ENCODE results near the gene PIMREG. TPM values are rescaled to one million over a fixed set of nuclear protein-coding genes. Genes with fewer than 3 reads are reported as not detected.
A peak's percentile ranks its signal among the peaks of the same experiment; 100 is the strongest.

The PIMREG gene
- 10 to 100 TPM; 19.5 to 29.9 (median 29.4) TPM for polyA plus RNA-seq (ENCODE audit: insufficient read length in 3 of 3)
- long read RNA-seq, donor 1, transcript PIMREG-205 (6 exons, 1,948 nt) = major isoform, 6 of 6 reads
- long read RNA-seq, donor 1, partial matches to known transcripts = 0 of 6 reads
- long read RNA-seq, donor 1, other reads (novel, unspliced or antisense) = 0 of 6 reads
- long read RNA-seq, donor 2, partial matches to known transcripts = 0 of 3 reads
- long read RNA-seq, donor 2, other reads (novel, unspliced or antisense) = 0 of 3 reads
- long read RNA-seq, donor 3, transcript PIMREG-205 (6 exons, 1,948 nt) = major isoform, 12 of 17 reads
- long read RNA-seq, donor 3, partial matches to known transcripts = 5 of 17 reads
- long read RNA-seq, donor 3, other reads (novel, unspliced or antisense) = 0 of 17 reads
- long read RNA-seq, donor 4, transcript PIMREG-205 (6 exons, 1,948 nt) = major isoform, 5 of 5 reads
- long read RNA-seq, donor 4, partial matches to known transcripts = 0 of 5 reads
- long read RNA-seq, donor 4, other reads (novel, unspliced or antisense) = 0 of 5 reads
- long read RNA-seq, donor 5 = 0 reads
- long read RNA-seq, donor 6, transcript PIMREG-205 (6 exons, 1,948 nt) = major isoform, 10 of 10 reads
- long read RNA-seq, donor 6, partial matches to known transcripts = 0 of 10 reads
- long read RNA-seq, donor 6, other reads (novel, unspliced or antisense) = 0 of 10 reads
- long read RNA-seq, donor 7, transcript PIMREG-205 (6 exons, 1,948 nt) = major isoform, 6 of 7 reads
- long read RNA-seq, donor 7, partial matches to known transcripts = 0 of 7 reads
- long read RNA-seq, donor 7, other reads (novel, unspliced or antisense) = 0 of 7 reads
- long read RNA-seq, donor 8 = 0 reads
- long read RNA-seq, donor 9, transcript PIMREG-205 (6 exons, 1,948 nt) = major isoform, 7 of 9 reads
- long read RNA-seq, donor 9, partial matches to known transcripts = 0 of 9 reads
- long read RNA-seq, donor 9, other reads (novel, unspliced or antisense) = 0 of 9 reads
- long read RNA-seq, donor 10, transcript PIMREG-205 (6 exons, 1,948 nt) = major isoform, 11 of 11 reads
- long read RNA-seq, donor 10, partial matches to known transcripts = 0 of 11 reads
- long read RNA-seq, donor 10, other reads (novel, unspliced or antisense) = 0 of 11 reads
- long read RNA-seq, donor 11, partial matches to known transcripts = 0 of 4 reads
- long read RNA-seq, donor 11, other reads (novel, unspliced or antisense) = 0 of 4 reads
- long read RNA-seq, donor 12, partial matches to known transcripts = 0 of 2 reads
- long read RNA-seq, donor 12, other reads (novel, unspliced or antisense) = 0 of 2 reads
- long read RNA-seq, donor 13 = 0 reads
- long read RNA-seq, donor 14, transcript PIMREG-205 (6 exons, 1,948 nt) = major isoform, 8 of 8 reads
- long read RNA-seq, donor 14, partial matches to known transcripts = 0 of 8 reads
- long read RNA-seq, donor 14, other reads (novel, unspliced or antisense) = 0 of 8 reads
- long read RNA-seq, donor 15, partial matches to known transcripts = 0 of 1 reads
- long read RNA-seq, donor 15, other reads (novel, unspliced or antisense) = 0 of 1 reads
- long read RNA-seq, donor 16, transcript PIMREG-205 (6 exons, 1,948 nt) = major isoform, 19 of 19 reads
- long read RNA-seq, donor 16, partial matches to known transcripts = 0 of 19 reads
- long read RNA-seq, donor 16, other reads (novel, unspliced or antisense) = 0 of 19 reads

DNA sequence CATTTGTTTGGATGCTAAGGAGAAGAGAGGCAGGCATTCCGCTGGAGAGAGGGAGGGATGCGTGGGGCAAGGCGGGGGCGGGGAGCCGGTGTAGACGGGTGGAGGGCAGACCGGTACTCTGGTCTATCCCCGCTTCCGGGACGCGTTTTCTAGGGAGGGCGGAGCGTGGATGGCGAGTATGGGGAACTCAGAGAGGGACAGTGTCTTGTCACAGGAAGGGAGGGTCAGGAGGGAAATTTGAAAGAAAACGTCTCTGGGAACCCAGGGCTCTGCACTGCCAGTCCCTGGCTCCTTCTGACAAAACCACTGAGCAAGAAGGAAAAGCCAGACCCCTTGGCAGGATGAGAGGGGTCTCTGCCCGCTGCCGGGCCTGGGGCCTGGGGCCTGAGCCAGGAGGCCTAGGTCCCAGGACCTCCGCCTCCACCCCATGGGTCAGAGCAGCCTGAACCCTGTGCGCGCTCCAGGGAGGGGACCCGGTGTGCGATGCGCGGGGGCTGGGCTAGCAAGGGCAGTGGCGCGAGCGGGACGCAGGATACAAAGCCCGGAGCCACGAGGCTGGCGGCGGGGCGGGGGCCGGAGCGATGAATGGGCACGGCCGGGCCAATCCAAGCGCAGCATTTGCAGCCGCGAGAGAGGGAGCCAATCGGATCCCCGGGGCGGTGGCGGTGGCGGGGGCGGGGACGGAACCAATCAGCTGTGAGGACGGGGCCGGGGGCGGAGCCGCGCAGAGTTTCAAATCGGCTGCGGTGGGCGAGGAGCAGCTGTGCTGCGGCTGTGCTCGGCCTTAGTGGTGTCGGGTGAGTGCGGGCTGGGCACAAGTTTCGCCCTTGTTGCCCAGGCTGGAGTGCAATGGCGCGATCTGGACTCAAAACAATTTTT lies at the start of gene PIMREG:
PIMREG (plus strand) TSS at position 764 of the 879 bp plus-strand sequence. CDS start 656 bp downstream, outside the sequence.
- peak; percentile 71 to 94 (median 91) for DNase-seq (ENCODE audit: extremely low read depth in 1 of 11, low read depth in 9 of 11, low spot score in 4 of 11)

- no peak for DNase-seq (ENCODE audit: extremely low read depth in 1 of 11, low read depth in 9 of 11, low spot score in 4 of 11)
Measured at GRCh38 chr17:6398955-6399354, 45.3 kb upstream of the PIMREG start.

DNA sequence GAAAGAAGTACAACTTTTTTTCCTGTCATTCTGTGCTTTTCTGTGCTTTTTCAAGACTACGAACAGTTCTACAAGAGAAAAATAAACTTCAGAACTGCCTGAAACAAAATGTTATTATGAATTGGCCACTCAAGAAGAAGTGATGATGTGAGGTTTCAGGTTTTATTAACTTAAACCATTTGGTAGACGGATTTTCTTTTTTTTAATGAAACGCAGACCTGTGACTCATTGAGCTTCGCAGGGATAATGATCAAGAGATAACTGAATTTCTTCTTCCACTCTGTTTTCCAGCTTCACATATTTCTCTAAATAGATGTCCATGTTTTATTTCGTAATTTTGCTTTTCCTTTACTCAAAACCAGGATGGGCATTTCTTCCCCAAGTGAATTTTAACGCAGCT lies 42.0 kb upstream of the PIMREG start:
- no peak for DNase-seq (ENCODE audit: extremely low read depth in 1 of 11, low read depth in 9 of 11, low spot score in 4 of 11)

DNA sequence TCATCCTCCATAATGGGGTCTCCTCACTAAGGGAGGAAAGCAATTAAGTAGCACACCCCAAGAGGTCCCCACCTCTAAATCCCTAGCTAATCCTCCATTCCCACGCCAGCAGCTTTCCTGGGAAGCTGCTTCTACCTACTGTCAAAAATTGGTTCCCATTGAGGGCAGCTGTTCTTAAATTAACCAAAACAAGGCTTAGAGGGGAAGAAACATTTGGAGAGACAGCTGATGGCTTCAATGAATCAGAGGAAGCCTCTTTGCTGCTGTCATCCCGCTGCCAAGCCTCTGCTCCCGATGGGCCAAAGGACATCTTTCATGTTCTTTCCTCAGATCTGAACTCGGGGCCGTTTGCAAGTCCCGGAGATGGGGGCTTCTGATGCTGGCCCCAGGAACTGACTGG lies 36.0 kb upstream of the PIMREG start:
- no peak for DNase-seq (ENCODE audit: extremely low read depth in 1 of 11, low read depth in 9 of 11, low spot score in 4 of 11)

DNA sequence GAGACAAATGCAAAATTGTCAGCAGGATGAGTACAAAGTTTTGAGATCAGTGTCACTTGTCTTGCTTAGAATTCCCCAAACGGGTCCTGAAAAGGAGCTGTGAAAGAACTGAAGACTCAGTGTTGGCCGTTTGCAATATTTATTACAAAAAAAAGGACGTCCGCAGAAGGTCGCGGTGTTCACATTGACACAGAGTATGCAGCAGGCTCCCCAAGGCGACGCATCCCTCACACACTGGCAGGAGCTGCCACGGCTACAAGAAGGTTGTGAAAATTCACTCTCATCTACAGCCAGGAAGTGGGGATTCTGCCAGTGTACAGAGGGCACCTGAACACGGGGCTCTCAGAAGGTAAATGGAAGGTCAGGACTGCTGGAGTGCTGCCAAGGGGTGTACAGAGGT lies 35.5 kb upstream of the PIMREG start:
- DNase-seq (ENCODE audit: extremely low read depth in 1 of 11, low read depth in 9 of 11, low spot score in 4 of 11) = no peak

GRCh38 chr17:6413065-6413464 lies 31.2 kb upstream of the PIMREG start:
- DNase-seq (ENCODE audit: extremely low read depth in 1 of 11, low read depth in 9 of 11, low spot score in 4 of 11) = peak in 4 of 11 donors; percentile 10 to 24 (median 18)

DNA sequence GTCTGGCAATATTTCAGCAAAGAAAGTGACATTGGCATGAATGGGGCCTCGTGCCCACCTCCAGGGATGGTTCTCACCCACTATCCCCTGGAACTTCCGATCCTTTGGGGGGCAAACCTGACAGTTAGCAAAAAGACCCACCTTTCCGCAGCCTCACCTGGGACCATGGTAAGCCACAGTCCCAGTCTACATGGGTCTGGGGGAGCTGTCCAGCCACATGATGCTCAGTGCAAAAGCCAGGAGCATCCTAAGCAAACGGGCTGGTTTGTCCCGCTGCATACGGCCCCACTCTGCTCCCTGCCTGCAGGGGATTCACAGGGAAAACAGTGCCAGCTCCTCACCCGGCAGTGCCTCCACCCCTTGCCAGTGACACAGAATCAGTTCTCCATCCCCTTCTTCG lies 28.6 kb upstream of the PIMREG start:
- no peak for DNase-seq (ENCODE audit: extremely low read depth in 1 of 11, low read depth in 9 of 11, low spot score in 4 of 11)

GRCh38 chr17:6420173-6420641 lies 24.0 kb upstream of the PIMREG start:
- no peak for DNase-seq (ENCODE audit: extremely low read depth in 1 of 11, low read depth in 9 of 11, low spot score in 4 of 11)

- peak; percentile 40 to 70 (median 59) for DNase-seq (ENCODE audit: extremely low read depth in 1 of 11, low read depth in 9 of 11, low spot score in 4 of 11)
Measured at GRCh38 chr17:6421700-6422604, 22.3 kb upstream of the PIMREG start.

- DNase-seq (ENCODE audit: extremely low read depth in 1 of 11, low read depth in 9 of 11, low spot score in 4 of 11) = no peak
Measured at GRCh38 chr17:6422654-6423241, 21.5 kb upstream of the PIMREG start.

DNA sequence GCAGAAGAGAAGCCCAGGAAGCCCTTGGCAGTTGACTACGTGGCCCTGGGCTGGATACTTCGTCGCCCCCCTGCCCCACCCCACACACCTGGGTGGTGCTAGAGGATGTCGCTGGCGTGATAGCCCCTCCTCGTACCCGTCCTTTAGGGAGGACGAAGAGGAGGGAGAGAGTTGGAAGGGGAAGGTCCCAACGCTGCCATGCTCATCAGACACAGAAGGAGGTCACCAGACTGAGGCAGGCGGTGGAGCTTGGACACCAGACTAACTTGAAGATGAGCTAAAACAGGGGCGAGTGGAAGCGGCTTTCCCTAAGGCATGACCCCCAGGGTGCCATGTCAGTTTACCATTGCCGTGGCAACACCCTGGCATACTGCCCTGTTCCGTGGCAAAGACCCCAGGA lies 20.3 kb upstream of the PIMREG start:
- DNase-seq (ENCODE audit: extremely low read depth in 1 of 11, low read depth in 9 of 11, low spot score in 4 of 11) = no peak

DNA sequence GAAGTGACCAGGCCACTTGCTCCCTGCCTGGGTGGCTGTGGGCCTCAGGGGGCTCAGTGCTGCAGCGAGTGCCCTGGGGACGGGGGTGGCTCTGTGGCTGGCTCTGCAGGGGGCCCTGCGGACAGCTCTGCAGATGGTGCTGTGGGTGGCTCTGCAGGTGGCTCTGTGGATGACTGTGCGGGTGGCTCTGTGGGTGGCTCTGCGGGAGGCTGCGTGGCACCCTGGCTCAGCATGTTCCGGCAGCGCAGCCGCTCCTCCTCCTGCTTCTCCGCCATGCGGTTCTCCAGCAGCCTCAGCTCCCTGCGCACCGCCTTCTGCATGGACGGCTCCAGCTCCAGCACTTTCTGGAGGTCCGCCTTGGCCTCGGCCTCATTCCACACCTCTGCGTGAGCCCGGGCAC lies 18.8 kb upstream of the PIMREG start:
- DNase-seq (ENCODE audit: extremely low read depth in 1 of 11, low read depth in 9 of 11, low spot score in 4 of 11) = no peak

DNA sequence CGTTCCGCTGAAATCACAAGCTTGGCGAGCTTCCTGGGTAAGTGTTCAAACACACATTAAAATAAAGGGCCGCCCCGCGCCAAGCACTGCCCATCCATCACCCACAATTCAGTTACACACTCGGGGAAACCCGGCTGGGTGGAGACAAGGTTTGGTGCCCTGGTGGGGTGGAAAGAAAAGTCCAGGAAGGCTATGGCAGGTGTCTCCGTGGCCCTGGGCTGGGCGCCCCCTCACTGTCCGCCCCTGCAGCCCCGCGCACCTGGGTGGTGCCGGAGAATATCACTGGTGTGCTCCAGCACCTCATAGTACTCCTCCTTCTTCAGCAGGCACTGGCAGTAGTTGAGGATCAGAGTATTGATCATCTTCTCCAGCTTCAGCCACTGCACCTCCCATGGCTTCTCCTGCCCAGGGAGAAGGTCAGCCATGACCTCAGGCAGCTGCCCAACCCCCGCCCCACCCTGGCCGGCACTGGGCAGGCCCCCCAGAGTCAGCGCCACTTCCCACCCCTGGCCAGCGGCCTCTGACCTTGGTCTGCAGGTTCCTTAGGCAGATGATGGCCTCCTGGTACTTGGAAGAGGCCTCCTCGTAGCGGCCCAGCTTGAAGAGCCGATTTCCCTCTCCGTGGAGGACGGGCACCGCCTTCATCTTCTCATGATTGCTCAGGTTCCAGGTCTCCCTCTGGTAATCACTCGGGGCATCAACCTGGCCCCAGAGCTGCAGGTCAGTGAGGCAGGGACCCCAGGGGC lies 17.7 kb upstream of the PIMREG start:
- no peak for DNase-seq (ENCODE audit: extremely low read depth in 1 of 11, low read depth in 9 of 11, low spot score in 4 of 11)

- no peak for DNase-seq (ENCODE audit: extremely low read depth in 1 of 11, low read depth in 9 of 11, low spot score in 4 of 11)
Measured at GRCh38 chr17:6427279-6427781, 16.9 kb upstream of the PIMREG start.
